GM23248 (cell line): ENCODE data around the gene NEDD9.

ENCODE experiments used
- EZH2 ChIP-seq: fragments of 200-600 bp; sonication (generic); IDR thresholded peaks from 2 replicates; pipeline ENCODE4 v1.6.1; 2018; ENCODE audit warnings: antibody characterized with exemption, mild to moderate bottlenecking; ENCODE audit not compliant: insufficient read depth, poor library complexity, severe bottlenecking
- EZH2phosphoT487 ChIP-seq: fragments of 200-600 bp; sonication (generic); IDR thresholded peaks from 2 replicates; pipeline ENCODE4 v1.6.1; 2018; ENCODE audit warnings: antibody characterized with exemption, moderate library complexity, mild to moderate bottlenecking, low read depth; ENCODE audit not compliant: insufficient read depth

GRCh38 chr6:11224966-11225463 is 7.5 kb downstream of the NEDD9 start:
- TF ChIP-seq EZH2: no peak
- TF ChIP-seq EZH2phosphoT487: no peak
